Esophagus (tissue), 2 donors: Measurements from ENCODE around the gene ADARB2. TPM values are rescaled to one million over a fixed set of nuclear protein-coding genes. Genes with fewer than 3 reads are reported as not detected.

Source experiments
- H3K27ac ChIP-seq, 2 donors: one replicate each; pipeline ENCODE4 v1.5.1; 2013; ENCODE audit warnings: low read depth in 2 of 2, mild to moderate bottlenecking in 2 of 2, inconsistent platforms in 1 of 2, low read length in 1 of 2, moderate library complexity in 1 of 2
- H3K27me3 ChIP-seq, 2 donors: one replicate each; pipeline ENCODE4 v1.6.1; 2013; ENCODE audit warnings: low read length in 2 of 2, control low read depth in 1 of 2, mild to moderate bottlenecking in 1 of 2; ENCODE audit not compliant: insufficient read depth in 2 of 2, control insufficient read depth in 1 of 2
- H3K36me3 ChIP-seq, 2 donors: one replicate each; pipeline ENCODE4 v1.6.1; 2013; ENCODE audit warnings: low read length in 1 of 2; ENCODE audit not compliant: control insufficient read depth in 2 of 2, insufficient read depth in 2 of 2
- H3K4me1 ChIP-seq, 2 donors: one replicate each; pipeline ENCODE4 v1.6.1; 2013; ENCODE audit warnings: low read length in 1 of 2; ENCODE audit not compliant: control insufficient read depth in 2 of 2, insufficient read depth in 2 of 2
- H3K4me3 ChIP-seq, 2 donors: one replicate each; pipeline ENCODE4 v1.5.1; 2013; ENCODE audit warnings: low read length in 2 of 2, mild to moderate bottlenecking in 2 of 2, low read depth in 1 of 2, moderate library complexity in 1 of 2
- H3K9me3 ChIP-seq, 2 donors: one replicate each; pipeline ENCODE4 v1.6.1; 2013; ENCODE audit warnings: mild to moderate bottlenecking in 2 of 2, low read depth in 1 of 2, low read length in 1 of 2, moderate library complexity in 1 of 2; ENCODE audit not compliant: control insufficient read depth in 2 of 2, insufficient read depth in 1 of 2
- WGBS, 2 donors: extraction: QIAGEN DNeasy Blood & Tissue Kit; methylation state at CpG; one replicate each; pipeline ENCODE4 v1.1.7; 2013; 5-methylcytosine and 5-hydroxymethylcytosine counted together
- polyA plus RNA-seq, 2 donors: library from polyadenylated mRNA; stranded (reverse); fragments of 200-250 nt; gene quantifications; one replicate each; pipeline ENCODE4 v1.2.3, GENCODE V29; 2013
- donor health status: healthy with polysubstance abuse.
- donor health status: Bipolar disorder and iron deficiency.

The ADARB2 gene
- polyA plus RNA-seq, 2 donors, result 0.33 to 0.65 TPM

GRCh38 chr10:1382711-1383110 lies 354.6 kb downstream of the ADARB2 start:
- Histone ChIP-seq H3K9me3 (no peaks in the 10 kb centered on the region), H3K36me3 (no peaks in the 10 kb centered on the region), H3K4me3 (no peak overlapping the region), H3K4me1 (no peaks in the 10 kb centered on the region), H3K27me3 (no peaks in the 10 kb centered on the region), H3K27ac (no peak overlapping the region)
- WGBS, 2 donors, result 80 to 85% methylated on average over 13 of the region's 13 CpGs

GRCh38 chr10:1381339-1381738 lies 356.0 kb downstream of the ADARB2 start:
- no peak overlapping the region for H3K27ac ChIP-seq
- no peaks in the 10 kb centered on the region for H3K36me3 ChIP-seq
- H3K9me3 ChIP-seq, result no peaks in the 10 kb centered on the region
- H3K4me3 ChIP-seq, result no peak overlapping the region
- no peaks in the 10 kb centered on the region for H3K4me1 ChIP-seq
- whole genome bisulfite sequencing, 2 donors, result 77 to 83% methylated on average over 5 of the region's 5 CpGs
- H3K27me3 ChIP-seq, result no peaks in the 10 kb centered on the region

- Histone ChIP-seq H3K4me3 (no peak overlapping the region), H3K27me3 (no peaks in the 10 kb centered on the region), H3K4me1 (no peaks in the 10 kb centered on the region), H3K36me3 (no peaks in the 10 kb centered on the region), H3K27ac (no peak overlapping the region), H3K9me3 (no peaks in the 10 kb centered on the region)
- 57 to 67% methylated on average over 16 of the region's 16 CpGs for WGBS, 2 donors
These were observed 357.1 kb downstream of the ADARB2 start for GRCh38 chr10:1380088-1380671.

- Histone ChIP-seq H3K4me3 (no peak overlapping the region), H3K27ac (no peak overlapping the region), H3K27me3 (no peaks in the 10 kb centered on the region), H3K36me3 (no peaks in the 10 kb centered on the region), H3K4me1 (no peaks in the 10 kb centered on the region), H3K9me3 (no peaks in the 10 kb centered on the region)
- WGBS, 2 donors, result 42 to 60% methylated on average over 9 of the region's 9 CpGs
These were observed 357.7 kb downstream of the ADARB2 start for GRCh38 chr10:1379601-1380000.

- Histone ChIP-seq H3K27ac (no peak overlapping the region), H3K27me3 (no peaks in the 10 kb centered on the region)
These were observed 358.9 kb downstream of the ADARB2 start for GRCh38 chr10:1378473-1378872.

GRCh38 chr10:1377740-1378397 lies 359.5 kb downstream of the ADARB2 start:
- Histone ChIP-seq H3K36me3 (no peaks in the 10 kb centered on the region), H3K27ac (no peak overlapping the region), H3K9me3 (no peaks in the 10 kb centered on the region), H3K4me1 (no peaks in the 10 kb centered on the region), H3K4me3 (no peak overlapping the region), H3K27me3 (no peaks in the 10 kb centered on the region)
- WGBS, 2 donors, result 42 to 52% methylated on average over 14 of the region's 14 CpGs

More at GRCh38 chr10:1378473-1378872, 358.9 kb downstream of the ADARB2 start:
- WGBS, 2 donors, result 95 to 96% methylated on average over 2 of the region's 2 CpGs
- no peaks in the 10 kb centered on the region for H3K9me3 ChIP-seq
- no peak overlapping the region for H3K4me3 ChIP-seq
- no peaks in the 10 kb centered on the region for H3K4me1 ChIP-seq
- H3K36me3 ChIP-seq, result no peaks in the 10 kb centered on the region

- Histone ChIP-seq H3K27me3 (no peaks in the 10 kb centered on the region), H3K4me1 (no peaks in the 10 kb centered on the region), H3K27ac (no peak overlapping the region), H3K36me3 (no peaks in the 10 kb centered on the region), H3K4me3 (no peak overlapping the region), H3K9me3 (no peaks in the 10 kb centered on the region)
- 85 to 89% methylated on average over 6 of the region's 6 CpGs for WGBS, 2 donors
These were observed 360.1 kb downstream of the ADARB2 start for GRCh38 chr10:1377231-1377630.

GRCh38 chr10:1376384-1376945 lies 360.9 kb downstream of the ADARB2 start:
- Histone ChIP-seq H3K4me1 (no peaks in the 10 kb centered on the region), H3K9me3 (no peaks in the 10 kb centered on the region), H3K27ac (no peak overlapping the region), H3K27me3 (no peaks in the 10 kb centered on the region), H3K4me3 (no peak overlapping the region), H3K36me3 (no peaks in the 10 kb centered on the region)
- WGBS, 2 donors, result 70 to 79% methylated on average over 11 of the region's 11 CpGs

GRCh38 chr10:1375346-1376170 lies 361.8 kb downstream of the ADARB2 start:
- H3K27me3 ChIP-seq, result no peaks in the 10 kb centered on the region
- WGBS, 2 donors, result 85 to 88% methylated on average over 27 of the region's 27 CpGs
- H3K36me3 ChIP-seq, result no peaks in the 10 kb centered on the region
- no peak overlapping the region for H3K27ac ChIP-seq
- no peaks in the 10 kb centered on the region for H3K4me1 ChIP-seq
- no peak overlapping the region for H3K4me3 ChIP-seq
- H3K9me3 ChIP-seq, result no peaks in the 10 kb centered on the region
